Measurements from ENCODE around the gene C3orf62.

Gene C3orf62

GRCh38 chr3:49276475-49277382 is at the start of gene C3orf62:
Gene C3orf62, minus strand, starts transcription at chr3:49277232. Its CDS starts 360 bp downstream, at chr3:49276872.
- H3K4me1 ChIP-seq (ENCODE audit: control insufficient read depth, insufficient read depth, low read length), result peaks cover 11% of the 10 kb centered on the region
- H3K27me3 ChIP-seq (ENCODE audit: control insufficient read depth, insufficient read depth, low read length), result no peaks in the 10 kb centered on the region
- peaks cover 2% of the 10 kb centered on the region for H3K36me3 ChIP-seq (ENCODE audit: control insufficient read depth, insufficient read depth, low read length)
- H3K27ac ChIP-seq (ENCODE audit: low read depth, low read length), result peak within 1 kb of the TSS; percentile 98
- H3K4me3 ChIP-seq (ENCODE audit: low read length), result peak within 1 kb of the TSS; percentile 81
- peak within 1 kb of the TSS; percentile 80 for H3K9ac ChIP-seq (ENCODE audit: low read length)

GRCh38 chr3:49324768-49325167 is 47.7 kb upstream of the C3orf62 start:
- H3K4me3 ChIP-seq (ENCODE audit: low read length), result no peak overlapping the region
- H3K27me3 ChIP-seq (ENCODE audit: control insufficient read depth, insufficient read depth, low read length), result no peaks in the 10 kb centered on the region
- no peaks in the 10 kb centered on the region for H3K4me1 ChIP-seq (ENCODE audit: control insufficient read depth, insufficient read depth, low read length)
- no peak overlapping the region for H3K27ac ChIP-seq (ENCODE audit: low read depth, low read length)
- peaks cover 30% of the 10 kb centered on the region for H3K36me3 ChIP-seq (ENCODE audit: control insufficient read depth, insufficient read depth, low read length)
- H3K9ac ChIP-seq (ENCODE audit: low read length), result no peak overlapping the region

GRCh38 chr3:49316696-49317457 is 39.8 kb upstream of the C3orf62 start:
- Histone ChIP-seq H3K36me3 (ENCODE audit: control insufficient read depth, insufficient read depth, low read length) (peaks cover 22% of the 10 kb centered on the region), H3K27ac (ENCODE audit: low read depth, low read length) (peak overlapping the region; percentile 71), H3K9ac (ENCODE audit: low read length) (no peak overlapping the region), H3K4me3 (ENCODE audit: low read length) (no peak overlapping the region), H3K27me3 (ENCODE audit: control insufficient read depth, insufficient read depth, low read length) (no peaks in the 10 kb centered on the region), H3K4me1 (ENCODE audit: control insufficient read depth, insufficient read depth, low read length) (peaks cover 4% of the 10 kb centered on the region)

GRCh38 chr3:49313896-49314688 is 37.1 kb upstream of the C3orf62 start:
- Histone ChIP-seq H3K36me3 (ENCODE audit: control insufficient read depth, insufficient read depth, low read length) (peaks cover 29% of the 10 kb centered on the region), H3K9ac (ENCODE audit: low read length) (no peak overlapping the region), H3K27me3 (ENCODE audit: control insufficient read depth, insufficient read depth, low read length) (no peaks in the 10 kb centered on the region), H3K4me3 (ENCODE audit: low read length) (no peak overlapping the region), H3K27ac (ENCODE audit: low read depth, low read length) (no peak overlapping the region), H3K4me1 (ENCODE audit: control insufficient read depth, insufficient read depth, low read length) (peaks cover 4% of the 10 kb centered on the region)

- Histone ChIP-seq H3K27ac (ENCODE audit: low read depth, low read length) (no peak overlapping the region), H3K27me3 (ENCODE audit: control insufficient read depth, insufficient read depth, low read length) (no peaks in the 10 kb centered on the region), H3K4me1 (ENCODE audit: control insufficient read depth, insufficient read depth, low read length) (no peaks in the 10 kb centered on the region), H3K4me3 (ENCODE audit: low read length) (no peak overlapping the region), H3K36me3 (ENCODE audit: control insufficient read depth, insufficient read depth, low read length) (peaks cover 18% of the 10 kb centered on the region), H3K9ac (ENCODE audit: low read length) (no peak overlapping the region)
Observed at GRCh38 chr3:49311283-49311682, 34.3 kb upstream of the C3orf62 start.

- H3K9ac ChIP-seq (ENCODE audit: low read length), result no peak overlapping the region
- H3K4me1 ChIP-seq (ENCODE audit: control insufficient read depth, insufficient read depth, low read length), result no peaks in the 10 kb centered on the region
- H3K27me3 ChIP-seq (ENCODE audit: control insufficient read depth, insufficient read depth, low read length), result no peaks in the 10 kb centered on the region
- H3K27ac ChIP-seq (ENCODE audit: low read depth, low read length), result no peak overlapping the region
- no peak overlapping the region for H3K4me3 ChIP-seq (ENCODE audit: low read length)
- peaks cover 18% of the 10 kb centered on the region for H3K36me3 ChIP-seq (ENCODE audit: control insufficient read depth, insufficient read depth, low read length)
Observed at GRCh38 chr3:49310677-49311076, 33.6 kb upstream of the C3orf62 start.

- no peak overlapping the region for H3K4me3 ChIP-seq (ENCODE audit: low read length)
Observed at GRCh38 chr3:49305608-49306007, 28.6 kb upstream of the C3orf62 start.

GRCh38 chr3:49302613-49303012 is 25.6 kb upstream of the C3orf62 start:
- H3K36me3 ChIP-seq (ENCODE audit: control insufficient read depth, insufficient read depth, low read length), result peaks cover 34% of the 10 kb centered on the region

More at GRCh38 chr3:49305608-49306007, 28.6 kb upstream of the C3orf62 start:
- peaks cover 28% of the 10 kb centered on the region for H3K36me3 ChIP-seq (ENCODE audit: control insufficient read depth, insufficient read depth, low read length)
- H3K27ac ChIP-seq (ENCODE audit: low read depth, low read length), result no peak overlapping the region
- H3K9ac ChIP-seq (ENCODE audit: low read length), result no peak overlapping the region
- H3K4me1 ChIP-seq (ENCODE audit: control insufficient read depth, insufficient read depth, low read length), result no peaks in the 10 kb centered on the region
- no peaks in the 10 kb centered on the region for H3K27me3 ChIP-seq (ENCODE audit: control insufficient read depth, insufficient read depth, low read length)

GRCh38 chr3:49300595-49300994 is 23.6 kb upstream of the C3orf62 start:
- peaks cover 9% of the 10 kb centered on the region for H3K4me1 ChIP-seq (ENCODE audit: control insufficient read depth, insufficient read depth, low read length)
- H3K27me3 ChIP-seq (ENCODE audit: control insufficient read depth, insufficient read depth, low read length), result no peaks in the 10 kb centered on the region
- no peak overlapping the region for H3K27ac ChIP-seq (ENCODE audit: low read depth, low read length)
- no peak overlapping the region for H3K4me3 ChIP-seq (ENCODE audit: low read length)
- H3K9ac ChIP-seq (ENCODE audit: low read length), result no peak overlapping the region
- peaks cover 39% of the 10 kb centered on the region for H3K36me3 ChIP-seq (ENCODE audit: control insufficient read depth, insufficient read depth, low read length)

More at GRCh38 chr3:49302613-49303012, 25.6 kb upstream of the C3orf62 start:
- H3K27ac ChIP-seq (ENCODE audit: low read depth, low read length), result no peak overlapping the region
- no peak overlapping the region for H3K9ac ChIP-seq (ENCODE audit: low read length)
- H3K27me3 ChIP-seq (ENCODE audit: control insufficient read depth, insufficient read depth, low read length), result no peaks in the 10 kb centered on the region
- H3K4me3 ChIP-seq (ENCODE audit: low read length), result no peak overlapping the region
- H3K4me1 ChIP-seq (ENCODE audit: control insufficient read depth, insufficient read depth, low read length), result no peaks in the 10 kb centered on the region

- Histone ChIP-seq H3K27ac (ENCODE audit: low read depth, low read length) (no peak overlapping the region), H3K27me3 (ENCODE audit: control insufficient read depth, insufficient read depth, low read length) (no peaks in the 10 kb centered on the region), H3K4me3 (ENCODE audit: low read length) (no peak overlapping the region), H3K4me1 (ENCODE audit: control insufficient read depth, insufficient read depth, low read length) (peaks cover 9% of the 10 kb centered on the region), H3K36me3 (ENCODE audit: control insufficient read depth, insufficient read depth, low read length) (peaks cover 43% of the 10 kb centered on the region), H3K9ac (ENCODE audit: low read length) (no peak overlapping the region)
Observed at GRCh38 chr3:49298511-49298910, 21.5 kb upstream of the C3orf62 start.

GRCh38 chr3:49296781-49297411 is 19.9 kb upstream of the C3orf62 start:
- Histone ChIP-seq H3K36me3 (ENCODE audit: control insufficient read depth, insufficient read depth, low read length) (peaks cover 35% of the 10 kb centered on the region), H3K4me3 (ENCODE audit: low read length) (peak overlapping the region; percentile 28), H3K27ac (ENCODE audit: low read depth, low read length) (peak overlapping the region; percentile 74), H3K4me1 (ENCODE audit: control insufficient read depth, insufficient read depth, low read length) (peaks cover 9% of the 10 kb centered on the region), H3K9ac (ENCODE audit: low read length) (no peak overlapping the region), H3K27me3 (ENCODE audit: control insufficient read depth, insufficient read depth, low read length) (no peaks in the 10 kb centered on the region)

Measured in rectal smooth muscle tissue (tissue), 1 donor.